Adipocyte (in vitro differentiated cells): ENCODE results near the gene ZBTB7C.

Experiments used
- DNase-seq: peaks from one replicate; pipeline ENCODE4 v3.0.0-alpha.2; 2015; ENCODE audit warnings: low read depth
- H3K27me3 ChIP-seq: replicated peaks from 2 replicates; pipeline ENCODE4 v1.7.0; 2013; ENCODE audit warnings: mild to moderate bottlenecking, low read length, moderate library complexity; ENCODE audit not compliant: control insufficient read depth, insufficient read depth
- H3K36me3 ChIP-seq: 2 replicates; pipeline ENCODE4 v1.7.0; 2013; ENCODE audit warnings: low read length, mild to moderate bottlenecking, moderate library complexity; ENCODE audit not compliant: control insufficient read depth, insufficient read depth, severe bottlenecking
- H3K4me1 ChIP-seq: 2 replicates; pipeline ENCODE4 v1.7.0; 2013; ENCODE audit warnings: mild to moderate bottlenecking, low read length, moderate library complexity; ENCODE audit not compliant: control insufficient read depth, insufficient read depth
- H3K4me3 ChIP-seq: 2 replicates; pipeline ENCODE4 v1.7.0; 2013; ENCODE audit warnings: mild to moderate bottlenecking, low read length, moderate library complexity
- H3K9ac ChIP-seq: 2 replicates; pipeline ENCODE4 v1.7.0; 2013; ENCODE audit warnings: mild to moderate bottlenecking, low read length, moderate library complexity
- H3K9me3 ChIP-seq: 2 replicates; pipeline ENCODE4 v1.7.0; 2013; ENCODE audit warnings: mild to moderate bottlenecking, low read length, moderate library complexity; ENCODE audit not compliant: control insufficient read depth

ZBTB7C gene

GRCh38 chr18:48263192-48263853 lies 145.9 kb downstream of the ZBTB7C start:
- Histone ChIP-seq H3K9me3 (no peaks in the 10 kb centered on the region), H3K4me1 (peaks cover 11% of the 10 kb centered on the region)

GRCh38 chr18:48260237-48260636 lies 148.9 kb downstream of the ZBTB7C start:
- Histone ChIP-seq H3K4me1 (peaks cover 5% of the 10 kb centered on the region), H3K36me3 (no peaks in the 10 kb centered on the region), H3K4me3 (no peak overlapping the region), H3K9me3 (peaks cover 18% of the 10 kb centered on the region), H3K9ac (no peak overlapping the region), H3K27me3 (no peaks in the 10 kb centered on the region)
- no peak for DNase-seq

More at GRCh38 chr18:48263192-48263853, 145.9 kb downstream of the ZBTB7C start:
- H3K27me3 ChIP-seq: no peaks in the 10 kb centered on the region
- no peaks in the 10 kb centered on the region for H3K36me3 ChIP-seq
- no peak overlapping the region for H3K9ac ChIP-seq
- no peak for DNase-seq
- H3K4me3 ChIP-seq: no peak overlapping the region

- peaks cover 12% of the 10 kb centered on the region for H3K4me1 ChIP-seq
- no peak for DNase-seq
- no peak overlapping the region for H3K9ac ChIP-seq
- H3K27me3 ChIP-seq: no peaks in the 10 kb centered on the region
- no peaks in the 10 kb centered on the region for H3K36me3 ChIP-seq
- no peak overlapping the region for H3K4me3 ChIP-seq
- peaks cover 18% of the 10 kb centered on the region for H3K9me3 ChIP-seq
These were observed 152.3 kb downstream of the ZBTB7C start for GRCh38 chr18:48256848-48257247.

GRCh38 chr18:48254077-48254602 lies 155.0 kb downstream of the ZBTB7C start:
- H3K9ac ChIP-seq: no peak overlapping the region
- H3K36me3 ChIP-seq: no peaks in the 10 kb centered on the region
- peaks cover 18% of the 10 kb centered on the region for H3K9me3 ChIP-seq
- H3K4me3 ChIP-seq: no peak overlapping the region
- H3K27me3 ChIP-seq: peaks cover 3% of the 10 kb centered on the region
- H3K4me1 ChIP-seq: peaks cover 21% of the 10 kb centered on the region
- DNase-seq: no peak

GRCh38 chr18:48252525-48252924 lies 156.7 kb downstream of the ZBTB7C start:
- H3K4me1 ChIP-seq: peaks cover 21% of the 10 kb centered on the region
- DNase-seq: no peak
- no peak overlapping the region for H3K4me3 ChIP-seq
- H3K36me3 ChIP-seq: no peaks in the 10 kb centered on the region
- H3K9ac ChIP-seq: no peak overlapping the region
- peaks cover 3% of the 10 kb centered on the region for H3K27me3 ChIP-seq
- H3K9me3 ChIP-seq: peaks cover 16% of the 10 kb centered on the region

- H3K4me1 ChIP-seq: peaks cover 21% of the 10 kb centered on the region
- no peak overlapping the region for H3K4me3 ChIP-seq
- H3K9ac ChIP-seq: no peak overlapping the region
- H3K36me3 ChIP-seq: no peaks in the 10 kb centered on the region
- H3K9me3 ChIP-seq: peaks cover 3% of the 10 kb centered on the region
- DNase-seq: no peak
- peaks cover 3% of the 10 kb centered on the region for H3K27me3 ChIP-seq
These were observed 158.3 kb downstream of the ZBTB7C start for GRCh38 chr18:48250918-48251317.

GRCh38 chr18:48250362-48250907 lies 158.7 kb downstream of the ZBTB7C start:
- Histone ChIP-seq H3K9ac (no peak overlapping the region), H3K4me3 (no peak overlapping the region), H3K27me3 (peaks cover 3% of the 10 kb centered on the region), H3K4me1 (peaks cover 21% of the 10 kb centered on the region), H3K9me3 (peaks cover 3% of the 10 kb centered on the region), H3K36me3 (no peaks in the 10 kb centered on the region)
- no peak for DNase-seq

GRCh38 chr18:48249854-48250253 lies 159.3 kb downstream of the ZBTB7C start:
- Histone ChIP-seq H3K9me3 (peaks cover 3% of the 10 kb centered on the region), H3K9ac (no peak overlapping the region), H3K27me3 (peaks cover 3% of the 10 kb centered on the region), H3K4me3 (no peak overlapping the region), H3K4me1 (peaks cover 21% of the 10 kb centered on the region), H3K36me3 (no peaks in the 10 kb centered on the region)
- no peak for DNase-seq

- Histone ChIP-seq H3K36me3 (no peaks in the 10 kb centered on the region), H3K4me3 (no peak overlapping the region), H3K4me1 (no peaks in the 10 kb centered on the region), H3K9me3 (peaks cover 18% of the 10 kb centered on the region), H3K9ac (no peak overlapping the region), H3K27me3 (no peaks in the 10 kb centered on the region)
- DNase-seq: no peak
These were observed 164.7 kb downstream of the ZBTB7C start for GRCh38 chr18:48244530-48244929.

- Histone ChIP-seq H3K9ac (no peak overlapping the region), H3K27me3 (no peaks in the 10 kb centered on the region), H3K4me1 (peaks cover 20% of the 10 kb centered on the region), H3K4me3 (no peak overlapping the region), H3K9me3 (peaks cover 23% of the 10 kb centered on the region), H3K36me3 (no peaks in the 10 kb centered on the region)
- no peak for DNase-seq
These were observed 170.5 kb downstream of the ZBTB7C start for GRCh38 chr18:48238636-48239035.

- H3K9me3 ChIP-seq: peaks cover 23% of the 10 kb centered on the region
- H3K36me3 ChIP-seq: no peaks in the 10 kb centered on the region
- H3K4me1 ChIP-seq: peaks cover 20% of the 10 kb centered on the region
These were observed 171.0 kb downstream of the ZBTB7C start for GRCh38 chr18:48238206-48238605.

More at GRCh38 chr18:48238206-48238605, 171.0 kb downstream of the ZBTB7C start:
- DNase-seq: no peak
- no peak overlapping the region for H3K9ac ChIP-seq
- no peak overlapping the region for H3K4me3 ChIP-seq
- H3K27me3 ChIP-seq: no peaks in the 10 kb centered on the region
